ENCODE data around the gene CRHR1.
A peak's percentile ranks its signal among the peaks of the same experiment; 100 is the strongest.

The CRHR1 gene

DNA sequence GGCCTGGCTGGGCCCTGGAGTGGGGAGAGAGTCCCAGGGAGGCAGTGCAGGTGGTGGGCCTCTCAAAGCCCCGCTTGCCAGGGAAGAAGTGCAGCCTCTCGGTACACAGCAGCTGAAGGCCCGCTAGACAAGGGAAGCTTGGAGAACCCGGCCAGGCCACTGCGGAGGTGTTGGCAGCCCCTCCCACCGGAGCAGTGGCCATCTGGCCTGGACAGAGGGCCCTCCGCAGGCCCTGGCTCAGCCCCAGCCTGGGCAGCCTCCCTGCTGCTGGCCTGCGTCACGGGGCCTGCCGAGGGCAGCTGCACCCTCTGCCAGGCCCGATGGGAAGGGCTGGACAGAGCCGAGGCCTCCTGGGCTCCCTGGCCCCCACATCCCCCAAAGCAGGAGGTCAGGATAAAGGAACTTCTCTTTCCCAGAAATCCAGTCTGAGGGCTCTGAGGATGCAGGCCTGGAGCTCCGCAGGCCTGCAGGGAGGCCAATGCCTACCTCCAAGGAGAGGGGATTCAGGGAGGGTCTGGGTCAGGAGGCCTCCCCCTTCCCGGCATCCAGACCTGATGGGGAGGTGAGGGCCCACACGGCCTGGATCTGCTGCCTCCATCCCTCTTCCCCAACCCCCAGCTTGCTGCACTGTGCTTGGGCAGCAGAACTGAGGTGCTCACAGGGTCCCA is 64.9 kb downstream of the CRHR1 start:
- Histone ChIP-seq H3K4me3 (ENCODE audit: insufficient read depth, low read depth, low read length, poor library complexity, severe bottlenecking) (no peak overlapping the region), H3K27ac (ENCODE audit: insufficient read depth, low read length, poor library complexity, severe bottlenecking) (no peak overlapping the region), H3K36me3 (ENCODE audit: control insufficient read depth, insufficient read depth, low read length) (no peaks in the 10 kb centered on the region), H3K27me3 (replicated peaks; ENCODE audit: control insufficient read depth, insufficient read depth, low read length, poor library complexity, severe bottlenecking) (no peaks in the 10 kb centered on the region), H3K9me3 (ENCODE audit: control insufficient read depth, low read length) (no peaks in the 10 kb centered on the region), H3K4me1 (ENCODE audit: control insufficient read depth, insufficient read depth, low read length, poor library complexity, severe bottlenecking) (peaks cover 3% of the 10 kb centered on the region)
- no peak for DNase-seq

DNA sequence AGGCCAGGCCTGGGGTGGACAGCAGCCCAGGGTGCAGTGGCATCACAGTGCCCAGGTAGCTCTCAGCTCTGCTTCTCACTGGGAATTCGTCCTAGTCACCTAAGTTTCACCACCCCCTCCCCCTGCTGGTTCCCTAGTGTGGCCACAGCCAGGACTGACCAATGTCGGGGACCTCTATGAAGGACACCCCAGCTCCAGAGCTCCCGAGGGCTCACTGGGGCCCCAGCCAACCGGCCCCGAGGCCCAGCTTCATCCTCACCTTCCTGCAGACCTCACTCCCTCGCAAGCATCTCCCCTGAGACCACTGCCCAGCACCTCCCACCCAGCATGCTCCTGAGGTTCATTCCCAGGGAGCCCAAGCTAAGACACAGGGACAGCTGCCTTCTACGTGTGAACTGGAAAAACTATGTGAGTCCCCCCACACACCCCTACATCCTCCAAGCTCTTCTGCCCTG is 65.4 kb downstream of the CRHR1 start:
- H3K4me3 ChIP-seq (ENCODE audit: insufficient read depth, low read depth, low read length, poor library complexity, severe bottlenecking) = no peak overlapping the region
- H3K36me3 ChIP-seq (ENCODE audit: control insufficient read depth, insufficient read depth, low read length) = no peaks in the 10 kb centered on the region
- no peak overlapping the region for H3K27ac ChIP-seq (ENCODE audit: insufficient read depth, low read length, poor library complexity, severe bottlenecking)
- H3K27me3 ChIP-seq (replicated peaks; ENCODE audit: control insufficient read depth, insufficient read depth, low read length, poor library complexity, severe bottlenecking) = no peaks in the 10 kb centered on the region
- peaks cover 3% of the 10 kb centered on the region for H3K4me1 ChIP-seq (ENCODE audit: control insufficient read depth, insufficient read depth, low read length, poor library complexity, severe bottlenecking)
- DNase-seq = no peak
- H3K9me3 ChIP-seq (ENCODE audit: control insufficient read depth, low read length) = no peaks in the 10 kb centered on the region

DNA sequence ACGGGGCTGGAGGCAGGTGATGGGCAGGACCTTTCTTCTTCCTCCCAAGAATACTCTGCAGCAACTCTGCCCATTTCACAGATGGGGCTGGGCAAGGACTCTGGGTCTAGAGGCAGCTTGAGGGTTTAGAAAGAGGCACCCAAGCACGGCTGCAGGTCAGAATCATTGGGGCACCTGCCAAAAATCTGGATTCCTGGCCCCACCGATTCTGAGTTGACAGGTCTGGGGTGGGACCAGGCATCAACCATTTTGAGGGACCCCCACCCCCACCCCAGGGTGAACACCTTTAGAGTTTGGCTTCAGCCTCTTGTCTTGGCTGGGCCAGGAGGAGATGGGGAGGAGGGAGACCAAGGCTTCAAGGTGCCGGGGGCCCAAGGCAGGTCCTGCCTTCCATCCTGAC is 65.9 kb downstream of the CRHR1 start:
- Histone ChIP-seq H3K36me3 (ENCODE audit: control insufficient read depth, insufficient read depth, low read length) (no peaks in the 10 kb centered on the region), H3K4me1 (ENCODE audit: control insufficient read depth, insufficient read depth, low read length, poor library complexity, severe bottlenecking) (peaks cover 3% of the 10 kb centered on the region), H3K4me3 (ENCODE audit: insufficient read depth, low read depth, low read length, poor library complexity, severe bottlenecking) (no peak overlapping the region), H3K9me3 (ENCODE audit: control insufficient read depth, low read length) (no peaks in the 10 kb centered on the region), H3K27ac (ENCODE audit: insufficient read depth, low read length, poor library complexity, severe bottlenecking) (no peak overlapping the region), H3K27me3 (replicated peaks; ENCODE audit: control insufficient read depth, insufficient read depth, low read length, poor library complexity, severe bottlenecking) (no peaks in the 10 kb centered on the region)
- no peak for DNase-seq

GRCh38 chr17:45850468-45850867 is 66.3 kb downstream of the CRHR1 start:
- H3K4me3 ChIP-seq (ENCODE audit: insufficient read depth, low read depth, low read length, poor library complexity, severe bottlenecking) = no peak overlapping the region
- peaks cover 3% of the 10 kb centered on the region for H3K4me1 ChIP-seq (ENCODE audit: control insufficient read depth, insufficient read depth, low read length, poor library complexity, severe bottlenecking)
- no peak overlapping the region for H3K27ac ChIP-seq (ENCODE audit: insufficient read depth, low read length, poor library complexity, severe bottlenecking)
- H3K27me3 ChIP-seq (replicated peaks; ENCODE audit: control insufficient read depth, insufficient read depth, low read length, poor library complexity, severe bottlenecking) = no peaks in the 10 kb centered on the region
- H3K36me3 ChIP-seq (ENCODE audit: control insufficient read depth, insufficient read depth, low read length) = no peaks in the 10 kb centered on the region
- DNase-seq = no peak
- no peaks in the 10 kb centered on the region for H3K9me3 ChIP-seq (ENCODE audit: control insufficient read depth, low read length)

DNA sequence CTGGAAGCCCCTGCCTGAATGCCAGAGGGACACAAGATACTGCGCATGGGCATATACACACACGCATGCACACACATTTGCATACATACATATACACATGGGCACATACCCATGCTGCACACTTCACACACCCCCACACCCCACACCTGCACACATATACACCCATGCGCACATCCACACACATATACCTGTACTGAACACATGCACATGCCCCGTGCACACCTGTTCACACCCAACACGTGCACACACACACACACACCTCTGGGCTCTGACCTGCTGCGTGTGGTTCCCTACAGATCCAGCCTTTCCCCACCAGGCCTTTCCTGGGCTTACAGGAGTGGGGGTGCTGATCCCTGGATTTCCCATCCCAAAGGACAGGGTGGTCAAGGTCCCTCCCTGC is 66.9 kb downstream of the CRHR1 start:
- Histone ChIP-seq H3K27me3 (replicated peaks; ENCODE audit: control insufficient read depth, insufficient read depth, low read length, poor library complexity, severe bottlenecking) (no peaks in the 10 kb centered on the region), H3K36me3 (ENCODE audit: control insufficient read depth, insufficient read depth, low read length) (no peaks in the 10 kb centered on the region), H3K4me1 (ENCODE audit: control insufficient read depth, insufficient read depth, low read length, poor library complexity, severe bottlenecking) (peaks cover 3% of the 10 kb centered on the region), H3K9me3 (ENCODE audit: control insufficient read depth, low read length) (no peaks in the 10 kb centered on the region), H3K4me3 (ENCODE audit: insufficient read depth, low read depth, low read length, poor library complexity, severe bottlenecking) (no peak overlapping the region), H3K27ac (ENCODE audit: insufficient read depth, low read length, poor library complexity, severe bottlenecking) (no peak overlapping the region)
- DNase-seq = no peak

- Histone ChIP-seq H3K36me3 (ENCODE audit: control insufficient read depth, insufficient read depth, low read length) (no peaks in the 10 kb centered on the region), H3K4me3 (ENCODE audit: insufficient read depth, low read depth, low read length, poor library complexity, severe bottlenecking) (no peak overlapping the region), H3K4me1 (ENCODE audit: control insufficient read depth, insufficient read depth, low read length, poor library complexity, severe bottlenecking) (peaks cover 3% of the 10 kb centered on the region), H3K27me3 (replicated peaks; ENCODE audit: control insufficient read depth, insufficient read depth, low read length, poor library complexity, severe bottlenecking) (no peaks in the 10 kb centered on the region), H3K27ac (ENCODE audit: insufficient read depth, low read length, poor library complexity, severe bottlenecking) (no peak overlapping the region), H3K9me3 (ENCODE audit: control insufficient read depth, low read length) (no peaks in the 10 kb centered on the region)
- DNase-seq = no peak
These were observed 67.3 kb downstream of the CRHR1 start for GRCh38 chr17:45851464-45851863.

- Histone ChIP-seq H3K4me3 (ENCODE audit: insufficient read depth, low read depth, low read length, poor library complexity, severe bottlenecking) (no peak overlapping the region), H3K36me3 (ENCODE audit: control insufficient read depth, insufficient read depth, low read length) (no peaks in the 10 kb centered on the region), H3K27ac (ENCODE audit: insufficient read depth, low read length, poor library complexity, severe bottlenecking) (no peak overlapping the region), H3K9me3 (ENCODE audit: control insufficient read depth, low read length) (no peaks in the 10 kb centered on the region), H3K4me1 (ENCODE audit: control insufficient read depth, insufficient read depth, low read length, poor library complexity, severe bottlenecking) (peaks cover 3% of the 10 kb centered on the region), H3K27me3 (replicated peaks; ENCODE audit: control insufficient read depth, insufficient read depth, low read length, poor library complexity, severe bottlenecking) (no peaks in the 10 kb centered on the region)
- DNase-seq = no peak
These were observed 67.8 kb downstream of the CRHR1 start for GRCh38 chr17:45851873-45852272.

DNA sequence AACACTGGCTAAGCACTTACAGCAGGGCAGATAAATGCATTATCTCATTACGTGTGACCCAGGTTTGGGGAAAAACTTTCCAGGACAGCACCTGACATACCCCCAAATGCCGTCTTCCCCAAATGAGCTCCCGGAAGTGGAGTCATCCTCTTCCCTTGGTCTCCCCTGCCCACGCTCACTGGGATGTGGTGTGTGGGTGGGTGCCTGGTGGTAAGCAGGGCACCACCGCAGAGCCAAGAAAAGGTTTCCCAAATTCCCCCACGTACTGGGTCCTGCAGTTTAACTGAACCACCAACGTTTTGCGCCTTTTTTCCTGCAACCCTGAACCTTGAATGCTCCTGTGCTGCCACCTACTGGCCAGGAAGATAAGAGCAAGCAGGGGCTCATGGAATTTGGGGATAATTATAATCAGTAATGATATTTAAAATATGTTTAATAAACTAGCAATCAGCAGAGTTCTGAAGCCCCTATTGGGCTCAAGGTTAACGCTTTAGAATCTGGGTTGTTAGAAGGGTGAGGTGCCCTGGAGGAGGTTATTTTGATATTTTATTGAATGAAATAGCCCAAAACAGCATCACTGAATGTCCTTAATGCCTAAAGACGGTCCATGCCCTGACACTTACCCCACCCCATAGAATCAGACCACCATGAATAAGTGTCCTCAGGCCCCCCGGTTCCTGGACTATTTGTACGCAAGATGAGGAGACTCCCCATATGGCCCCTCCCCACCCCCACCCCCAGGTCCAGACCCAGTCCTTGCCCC is 68.6 kb downstream of the CRHR1 start:
- DNase-seq = peak in 2 of 3 donors; percentile 21 to 47
- peaks cover 3% of the 10 kb centered on the region for H3K4me1 ChIP-seq (ENCODE audit: control insufficient read depth, insufficient read depth, low read length, poor library complexity, severe bottlenecking)

GRCh38 chr17:45854209-45854608 is 70.1 kb downstream of the CRHR1 start:
- Histone ChIP-seq H3K36me3 (ENCODE audit: control insufficient read depth, insufficient read depth, low read length) (no peaks in the 10 kb centered on the region), H3K4me1 (ENCODE audit: control insufficient read depth, insufficient read depth, low read length, poor library complexity, severe bottlenecking) (peaks cover 3% of the 10 kb centered on the region), H3K9me3 (ENCODE audit: control insufficient read depth, low read length) (no peaks in the 10 kb centered on the region), H3K27ac (ENCODE audit: insufficient read depth, low read length, poor library complexity, severe bottlenecking) (no peak overlapping the region), H3K4me3 (ENCODE audit: insufficient read depth, low read depth, low read length, poor library complexity, severe bottlenecking) (no peak overlapping the region), H3K27me3 (replicated peaks; ENCODE audit: control insufficient read depth, insufficient read depth, low read length, poor library complexity, severe bottlenecking) (no peaks in the 10 kb centered on the region)
- no peak for DNase-seq

More for the DNA sequence above, 68.6 kb downstream of the CRHR1 start:
- no peak overlapping the region for H3K27ac ChIP-seq (ENCODE audit: insufficient read depth, low read length, poor library complexity, severe bottlenecking)
- H3K27me3 ChIP-seq (replicated peaks; ENCODE audit: control insufficient read depth, insufficient read depth, low read length, poor library complexity, severe bottlenecking) = no peaks in the 10 kb centered on the region
- no peaks in the 10 kb centered on the region for H3K9me3 ChIP-seq (ENCODE audit: control insufficient read depth, low read length)
- no peaks in the 10 kb centered on the region for H3K36me3 ChIP-seq (ENCODE audit: control insufficient read depth, insufficient read depth, low read length)
- no peak overlapping the region for H3K4me3 ChIP-seq (ENCODE audit: insufficient read depth, low read depth, low read length, poor library complexity, severe bottlenecking)

DNA sequence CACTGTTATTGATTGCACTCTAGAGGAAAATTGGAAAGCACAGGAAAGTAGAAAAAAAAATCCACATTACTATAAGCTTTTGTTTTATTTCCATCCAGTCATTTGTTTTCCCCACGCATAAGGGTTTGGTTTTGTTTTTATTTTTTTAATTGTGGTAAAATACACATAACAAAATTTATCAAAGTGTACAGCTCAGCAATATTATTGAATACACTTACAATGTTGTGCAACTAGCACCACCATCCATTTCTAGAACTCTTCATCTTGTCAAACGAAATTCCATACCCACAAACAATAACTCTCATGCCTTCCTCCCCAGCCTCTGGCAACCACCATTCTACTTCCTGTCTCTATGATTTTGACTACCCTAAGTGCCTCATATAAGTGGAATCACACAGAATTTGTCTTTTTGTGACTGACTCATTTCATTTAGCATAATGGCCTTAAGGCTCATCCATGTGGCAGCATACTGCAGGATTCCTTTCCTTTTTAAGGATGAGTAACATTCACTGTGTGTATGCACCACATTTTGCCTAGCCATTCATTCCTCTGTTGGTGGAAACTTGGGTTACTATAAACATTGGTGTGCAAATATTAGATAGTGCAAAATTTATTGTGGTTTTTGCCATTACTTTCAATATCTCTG is 71.7 kb downstream of the CRHR1 start:
- Histone ChIP-seq H3K4me3 (ENCODE audit: insufficient read depth, low read depth, low read length, poor library complexity, severe bottlenecking) (no peak overlapping the region), H3K4me1 (ENCODE audit: control insufficient read depth, insufficient read depth, low read length, poor library complexity, severe bottlenecking) (peaks cover 3% of the 10 kb centered on the region), H3K27ac (ENCODE audit: insufficient read depth, low read length, poor library complexity, severe bottlenecking) (no peak overlapping the region), H3K27me3 (replicated peaks; ENCODE audit: control insufficient read depth, insufficient read depth, low read length, poor library complexity, severe bottlenecking) (no peaks in the 10 kb centered on the region), H3K36me3 (ENCODE audit: control insufficient read depth, insufficient read depth, low read length) (no peaks in the 10 kb centered on the region), H3K9me3 (ENCODE audit: control insufficient read depth, low read length) (no peaks in the 10 kb centered on the region)
- no peak for DNase-seq
